Activated CD8-positive, alpha-beta memory T cell treated with anti-CD3 and anti-CD28 coated beads for 4 hours (primary cell): Measurements from ENCODE around the gene LIMK1.
"Not testable (repeated sequence)": the region's sequence is repeated elsewhere in the genome, so short reads cannot be mapped to it uniquely, and the experiment has no call there.

Experiments used
- DNase-seq, 2 donors: peaks; one replicate each; pipeline ENCODE4 v3.0.0-alpha.2; 2020; ENCODE audit warnings: low read depth in 2 of 2

LIMK1 gene

GRCh38 chr7:74121401-74122249, 38.0 kb downstream of the LIMK1 start:
- no peak for DNase-seq

GRCh38 chr7:74123892-74124291, 40.3 kb downstream of the LIMK1 start:
- not testable (repeated sequence) for DNase-seq

GRCh38 chr7:74126220-74126880, 42.7 kb downstream of the LIMK1 start:
- no peak for DNase-seq

GRCh38 chr7:74129887-74130286, 46.3 kb downstream of the LIMK1 start:
- DNase-seq: no peak

GRCh38 chr7:74130518-74130917, 46.9 kb downstream of the LIMK1 start:
- no peak for DNase-seq

GRCh38 chr7:74134117-74134620, 50.6 kb downstream of the LIMK1 start:
- DNase-seq: no peak

GRCh38 chr7:74138334-74138867, 54.8 kb downstream of the LIMK1 start:
- no peak for DNase-seq

GRCh38 chr7:74138945-74139843, 55.6 kb downstream of the LIMK1 start:
- no peak for DNase-seq

- DNase-seq: no peak
Observed at GRCh38 chr7:74141705-74142104, 58.1 kb downstream of the LIMK1 start.

GRCh38 chr7:74143383-74143782, 59.8 kb downstream of the LIMK1 start:
- DNase-seq: no peak

GRCh38 chr7:74148491-74148890, 64.9 kb downstream of the LIMK1 start:
- DNase-seq: no peak

- no peak for DNase-seq
Observed at GRCh38 chr7:74149071-74149470, 65.5 kb downstream of the LIMK1 start.

- DNase-seq: no peak
Observed at GRCh38 chr7:74149603-74150002, 66.0 kb downstream of the LIMK1 start.

- no peak for DNase-seq
Observed at GRCh38 chr7:74153736-74154135, 70.1 kb downstream of the LIMK1 start.

GRCh38 chr7:74155810-74156395, 72.3 kb downstream of the LIMK1 start:
- no peak for DNase-seq

GRCh38 chr7:74157605-74158004, 74.0 kb downstream of the LIMK1 start:
- no peak for DNase-seq

- no peak for DNase-seq
Observed at GRCh38 chr7:74164985-74165456, 81.4 kb downstream of the LIMK1 start.

- no peak for DNase-seq
Observed at GRCh38 chr7:74165867-74166593, 82.4 kb downstream of the LIMK1 start.

- not testable (repeated sequence) for DNase-seq
Observed at GRCh38 chr7:74167324-74167723, 83.7 kb downstream of the LIMK1 start.
